ELF-1 (cell line): ENCODE data around the gene PAH.

Experiments
- DNase-seq: peaks from one replicate; pipeline ENCODE4 v3.0.0-alpha.2; 2016; ENCODE audit warnings: low read depth, low spot score

PAH gene

DNA sequence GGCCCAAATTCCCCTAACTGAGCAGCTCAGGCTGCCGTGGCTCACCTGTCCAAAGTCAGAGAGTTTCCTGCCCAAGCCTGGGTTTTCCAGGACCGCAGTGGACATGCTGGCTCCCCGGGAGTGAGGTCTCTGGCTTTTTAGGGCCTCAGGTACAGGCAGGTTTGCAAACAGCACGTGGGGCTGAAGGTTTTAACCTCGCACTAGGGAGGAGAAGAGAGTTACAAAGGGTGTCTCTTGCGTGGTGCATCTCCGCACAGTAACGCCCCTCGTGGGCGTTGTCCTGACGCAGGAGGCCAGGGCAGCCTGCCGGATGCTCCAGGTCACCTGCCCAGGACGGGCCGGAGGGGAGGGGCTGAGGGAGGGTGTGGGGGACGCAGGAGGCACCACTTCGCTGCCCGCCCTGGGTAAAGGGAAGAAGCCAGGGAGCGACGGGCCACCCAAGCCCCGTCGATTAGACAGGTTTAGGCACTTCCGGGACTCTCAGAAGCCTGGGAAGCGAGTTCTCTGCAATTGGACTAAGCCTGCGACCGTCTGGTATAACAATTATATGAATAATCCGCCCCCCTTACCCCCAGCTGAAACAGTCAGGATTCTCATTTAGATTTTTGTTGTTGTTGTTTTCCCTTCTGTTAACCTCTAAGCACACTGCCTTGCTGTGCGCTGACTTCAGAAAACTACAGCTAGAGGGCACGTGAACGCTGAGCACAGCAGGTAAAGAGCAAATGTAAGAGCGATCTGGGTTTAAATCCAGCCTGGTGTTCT is at the start of gene PAH:
PAH (minus strand) TSS at position 219 of the 762 bp plus-strand sequence; CDS start at position 105, 114 bp downstream.
- DNase-seq, result peak; percentile 71

DNA sequence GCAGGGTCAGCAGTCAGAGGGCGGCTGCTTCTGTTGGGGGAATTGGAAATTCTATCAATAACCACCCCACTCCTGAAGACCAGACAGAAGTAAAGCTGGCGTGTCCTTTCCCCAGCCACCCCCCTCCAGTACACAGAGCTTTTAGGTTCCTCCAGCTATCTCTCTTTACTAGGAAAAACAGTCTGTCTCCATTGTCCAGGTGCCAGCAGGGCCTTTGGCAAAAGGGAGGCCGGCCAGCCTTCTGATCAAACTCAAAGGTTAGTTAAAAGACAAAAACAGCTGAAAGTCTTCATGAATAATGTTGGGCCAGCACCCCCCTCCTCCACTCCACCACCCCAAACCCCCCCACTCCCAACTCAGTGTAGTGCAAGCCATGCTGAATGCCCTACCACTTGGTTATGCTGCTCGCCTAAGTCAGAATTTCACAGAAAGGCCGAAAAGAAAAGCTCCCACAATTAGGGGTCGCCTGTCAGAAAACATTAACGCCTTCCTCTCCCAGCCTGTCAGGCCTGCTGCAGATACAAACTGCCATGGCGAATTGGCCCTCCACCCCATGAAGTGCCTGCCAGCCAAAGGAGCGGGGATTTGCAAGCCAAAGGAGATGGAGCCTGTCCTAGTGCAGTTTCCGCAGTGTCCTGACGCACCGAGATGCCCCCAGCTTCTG is 49.3 kb upstream of the PAH start:
- DNase-seq, result no peak

DNA sequence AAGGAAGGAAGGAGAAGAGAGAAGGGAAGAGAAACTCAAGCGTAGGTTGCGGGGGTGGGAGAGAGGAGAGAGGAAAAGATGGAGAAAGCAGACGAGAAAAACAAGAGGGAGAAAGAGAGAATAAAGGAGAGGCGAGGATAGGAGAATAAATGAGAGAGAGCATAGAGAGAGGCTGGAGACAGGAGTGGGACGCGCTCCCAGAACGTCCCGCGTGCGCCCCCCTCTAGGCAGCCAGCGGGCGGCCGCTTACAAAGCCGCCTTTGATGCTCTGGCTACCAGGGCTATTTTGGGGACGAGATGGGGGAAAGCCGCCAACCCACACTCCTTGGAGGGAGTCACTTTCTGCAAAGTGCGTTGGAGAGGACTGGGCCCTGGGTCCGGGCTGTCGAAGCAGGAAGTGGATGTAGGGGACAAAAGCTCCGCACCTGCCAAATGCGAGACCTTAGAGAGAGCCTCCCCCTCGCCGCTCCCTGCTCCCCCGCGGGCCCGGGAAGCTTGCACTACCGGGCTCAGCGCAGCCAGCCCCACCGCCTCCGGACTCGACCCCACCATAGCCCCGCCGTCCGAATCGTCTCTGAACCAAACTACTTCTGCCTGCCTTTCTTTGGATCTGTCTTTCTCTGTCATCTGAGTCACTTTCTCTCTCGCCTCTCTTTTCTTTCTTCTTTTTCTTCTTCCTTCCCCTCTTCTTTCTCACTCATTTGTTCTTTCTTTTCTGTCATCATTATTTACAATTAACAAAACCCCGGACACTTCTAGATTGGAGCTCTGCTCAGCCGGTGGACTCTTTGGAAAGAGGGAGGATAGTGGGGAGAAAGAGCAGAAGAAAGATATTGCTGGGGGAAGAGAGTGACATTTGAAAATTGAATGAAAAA is 48.5 kb upstream of the PAH start:
- DNase-seq, result peak; percentile 15

DNA sequence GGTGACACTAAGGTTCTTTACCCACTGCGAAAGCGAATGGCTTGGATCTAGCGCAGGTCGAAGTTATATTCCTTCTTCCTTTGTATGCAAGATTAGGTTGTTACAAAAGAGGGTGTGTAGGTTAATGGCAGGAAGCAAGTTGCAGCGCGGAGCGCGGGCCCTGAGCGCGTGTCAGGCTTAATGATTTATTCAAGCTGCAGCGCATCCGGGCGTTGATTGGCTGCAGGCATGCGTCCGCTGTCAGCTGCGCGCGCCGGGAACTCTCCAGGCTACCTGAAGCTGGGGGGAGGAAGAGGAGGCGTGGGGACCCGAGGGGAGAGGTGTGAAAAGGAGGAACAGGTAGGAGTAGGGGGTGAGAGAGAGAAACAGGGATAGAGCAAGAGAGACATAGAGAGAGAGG is 47.8 kb upstream of the PAH start:
- DNase-seq, result peak; percentile 71

DNA sequence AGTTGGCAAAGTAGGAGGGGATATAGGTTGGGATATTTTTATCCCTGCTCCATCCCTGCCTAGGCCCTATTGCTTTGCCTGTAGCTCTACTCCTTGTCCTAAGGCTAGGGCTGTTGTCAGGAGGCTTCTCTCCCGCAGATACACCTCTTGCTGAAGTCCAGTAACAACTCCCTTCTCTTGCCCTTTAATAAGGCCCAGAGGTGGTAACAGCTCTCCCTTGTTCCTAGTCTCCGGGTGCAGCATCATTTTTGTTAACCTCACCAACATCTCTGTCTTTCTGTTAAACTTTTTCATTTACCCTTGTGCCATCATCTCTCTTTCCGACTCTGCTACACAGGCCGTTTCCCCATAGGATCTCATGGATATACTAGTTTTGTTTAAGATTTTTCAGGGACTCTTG is 46.8 kb upstream of the PAH start:
- DNase-seq, result no peak

DNA sequence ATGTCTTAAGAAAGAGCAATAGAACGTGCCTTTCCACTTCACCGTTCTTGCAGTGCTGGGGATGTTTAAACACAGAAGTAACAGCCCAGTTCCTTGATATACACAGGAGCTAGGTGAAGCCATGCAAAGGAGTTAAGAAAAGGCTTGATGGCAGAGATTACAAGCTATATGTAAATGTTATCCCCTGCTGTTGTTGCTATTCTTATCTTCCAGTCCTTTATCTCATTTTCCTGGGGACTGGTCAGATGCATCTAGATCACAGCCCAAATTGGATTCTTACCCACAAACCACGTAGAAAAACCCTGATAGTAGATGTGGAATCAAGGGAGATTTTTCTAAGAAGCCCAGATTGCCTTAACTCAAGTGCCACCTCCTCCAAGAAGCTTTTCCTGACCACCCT is 45.9 kb upstream of the PAH start:
- DNase-seq, result no peak

DNA sequence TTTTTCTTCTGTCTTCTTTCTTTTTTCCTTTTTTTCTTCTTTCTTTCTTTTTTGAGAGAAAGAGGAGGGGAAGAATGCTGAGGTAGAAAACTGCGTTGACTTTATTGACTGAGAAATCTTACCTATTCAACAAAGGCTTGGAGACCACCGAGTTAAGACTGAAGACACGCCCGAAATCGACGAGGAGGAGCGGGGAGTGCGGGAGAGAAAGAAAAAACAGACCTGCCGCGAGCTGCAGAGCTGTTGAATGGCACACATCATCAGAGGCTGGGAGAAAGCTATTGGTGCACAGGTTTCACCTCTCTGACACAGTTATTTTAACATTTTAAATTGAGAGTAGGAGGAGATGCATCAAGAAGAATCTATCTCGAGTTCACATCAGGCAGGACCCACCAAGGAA is 45.5 kb upstream of the PAH start:
- DNase-seq, result no peak

DNA sequence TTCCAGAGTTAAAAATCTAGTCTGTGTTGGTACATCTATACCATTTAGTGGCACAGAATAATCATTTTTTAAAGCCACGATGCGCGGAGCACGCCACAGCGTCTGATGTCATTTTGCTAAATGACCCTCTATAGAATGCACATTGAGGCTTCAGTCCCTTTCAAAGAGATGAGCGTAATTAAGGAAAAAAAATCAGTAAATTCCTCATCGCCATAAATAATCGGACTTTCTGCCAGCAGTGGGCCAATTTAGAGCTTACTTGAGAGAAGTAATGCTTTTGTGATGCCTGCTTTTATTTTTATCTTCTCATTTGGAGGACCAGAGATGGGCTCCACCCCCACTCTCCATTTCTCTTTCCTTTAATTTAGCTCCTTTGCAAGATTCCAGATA is 44.4 kb upstream of the PAH start:
- no peak for DNase-seq

DNA sequence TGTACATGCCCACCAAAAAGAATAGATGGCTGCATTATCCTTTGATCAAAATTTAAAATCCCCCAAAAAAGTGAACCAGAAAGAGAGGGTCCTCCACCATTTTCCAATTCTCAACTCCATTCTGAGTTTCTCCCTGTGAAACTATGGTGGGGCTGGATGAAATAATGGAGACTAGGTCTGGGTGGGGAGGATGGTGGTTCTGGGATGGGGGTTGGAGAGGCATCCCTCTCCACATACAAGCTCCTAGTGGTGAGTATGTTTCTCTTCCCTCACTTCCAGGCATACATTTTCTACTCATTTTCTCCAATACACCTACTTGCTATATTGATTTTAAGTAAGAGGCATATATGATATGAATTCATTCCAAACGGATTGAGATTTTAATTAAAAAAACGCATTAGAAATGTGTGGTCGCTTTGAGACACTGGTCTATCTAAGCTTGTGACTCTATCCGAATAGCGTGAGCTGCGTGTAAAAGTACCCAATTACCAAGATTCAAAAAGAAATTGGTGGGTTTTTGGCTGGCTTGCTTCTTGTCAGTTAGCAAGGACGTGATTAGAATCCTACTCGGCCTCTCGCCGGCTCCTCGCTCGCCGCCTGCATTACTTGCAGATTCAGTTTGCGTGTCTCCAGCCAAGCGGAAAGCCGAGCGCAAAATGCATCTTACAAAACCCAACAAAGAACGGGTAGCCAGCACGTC is 43.9 kb upstream of the PAH start:
- DNase-seq, result peak; percentile 36

DNA sequence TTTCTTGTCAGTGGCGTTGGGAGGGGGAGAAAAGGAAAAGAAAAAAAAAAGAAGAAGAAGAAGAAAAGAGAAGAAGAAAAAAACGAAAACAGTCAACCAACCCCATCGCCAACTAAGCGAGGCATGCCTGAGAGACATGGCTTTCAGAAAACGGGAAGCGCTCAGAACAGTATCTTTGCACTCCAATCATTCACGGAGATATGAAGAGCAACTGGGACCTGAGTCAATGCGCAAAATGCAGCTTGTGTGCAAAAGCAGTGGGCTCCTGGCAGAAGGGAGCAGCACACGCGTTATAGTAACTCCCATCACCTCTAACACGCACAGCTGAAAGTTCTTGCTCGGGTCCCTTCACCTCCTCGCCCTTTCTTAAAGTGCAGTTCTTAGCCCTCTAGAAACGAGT is 42.3 kb upstream of the PAH start:
- DNase-seq, result peak; percentile 10

DNA sequence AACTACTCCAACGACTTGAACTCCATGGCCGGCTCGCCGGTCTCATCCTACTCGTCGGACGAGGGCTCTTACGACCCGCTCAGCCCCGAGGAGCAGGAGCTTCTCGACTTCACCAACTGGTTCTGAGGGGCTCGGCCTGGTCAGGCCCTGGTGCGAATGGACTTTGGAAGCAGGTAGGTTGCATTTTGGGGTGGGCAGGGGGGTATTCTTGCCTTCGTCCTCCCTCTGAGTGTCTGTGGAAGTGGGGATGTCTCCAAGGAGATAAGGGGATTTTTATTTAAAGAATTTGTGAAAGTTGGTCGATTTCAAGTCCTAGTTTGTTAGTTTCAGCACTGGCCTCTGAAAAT is 41.8 kb upstream of the PAH start:
- DNase-seq, result no peak

DNA sequence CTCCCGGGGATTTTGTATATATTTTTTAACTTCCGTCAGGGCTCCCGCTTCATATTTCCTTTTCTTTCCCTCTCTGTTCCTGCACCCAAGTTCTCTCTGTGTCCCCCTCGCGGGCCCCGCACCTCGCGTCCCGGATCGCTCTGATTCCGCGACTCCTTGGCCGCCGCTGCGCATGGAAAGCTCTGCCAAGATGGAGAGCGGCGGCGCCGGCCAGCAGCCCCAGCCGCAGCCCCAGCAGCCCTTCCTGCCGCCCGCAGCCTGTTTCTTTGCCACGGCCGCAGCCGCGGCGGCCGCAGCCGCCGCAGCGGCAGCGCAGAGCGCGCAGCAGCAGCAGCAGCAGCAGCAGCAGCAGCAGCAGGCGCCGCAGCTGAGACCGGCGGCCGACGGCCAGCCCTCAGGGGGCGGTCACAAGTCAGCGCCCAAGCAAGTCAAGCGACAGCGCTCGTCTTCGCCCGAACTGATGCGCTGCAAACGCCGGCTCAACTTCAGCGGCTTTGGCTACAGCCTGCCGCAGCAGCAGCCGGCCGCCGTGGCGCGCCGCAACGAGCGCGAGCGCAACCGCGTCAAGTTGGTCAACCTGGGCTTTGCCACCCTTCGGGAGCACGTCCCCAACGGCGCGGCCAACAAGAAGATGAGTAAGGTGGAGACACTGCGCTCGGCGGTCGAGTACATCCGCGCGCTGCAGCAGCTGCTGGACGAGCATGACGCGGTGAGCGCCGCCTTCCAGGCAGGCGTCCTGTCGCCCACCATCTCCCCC is 41.2 kb upstream of the PAH start:
- DNase-seq, result peak; percentile 89

DNA sequence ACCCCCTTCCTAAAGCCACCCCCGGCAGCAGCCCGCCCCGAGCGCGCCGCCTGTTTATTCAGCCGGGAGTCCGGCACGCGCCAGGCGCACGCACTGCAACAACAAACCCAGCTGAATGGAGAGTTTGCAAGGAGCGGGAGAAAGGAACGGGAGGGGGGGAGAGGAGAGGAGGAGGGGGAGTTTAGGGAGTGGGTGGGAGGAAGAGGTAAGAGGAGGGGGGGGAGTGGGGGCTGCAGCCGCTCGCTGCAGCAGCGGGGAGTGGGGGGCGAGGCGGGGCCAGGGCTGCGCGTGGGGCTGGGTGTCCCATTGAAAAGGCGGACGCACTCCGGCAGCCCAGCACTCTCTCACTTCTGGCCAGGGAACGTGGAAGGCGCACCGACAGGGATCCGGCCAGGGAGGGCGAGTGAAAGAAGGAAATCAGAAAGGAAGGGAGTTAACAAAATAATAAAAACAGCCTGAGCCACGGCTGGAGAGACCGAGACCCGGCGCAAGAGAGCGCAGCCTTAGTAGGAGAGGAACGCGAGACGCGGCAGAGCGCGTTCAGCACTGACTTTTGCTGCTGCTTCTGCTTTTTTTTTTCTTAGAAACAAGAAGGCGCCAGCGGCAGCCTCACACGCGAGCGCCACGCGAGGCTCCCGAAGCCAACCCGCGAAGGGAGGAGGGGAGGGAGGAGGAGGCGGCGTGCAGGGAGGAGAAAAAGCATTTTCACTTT is 40.5 kb upstream of the PAH start, which contains the start of gene ASCL1:
ASCL1 (plus strand) TSS at position 336 of the 712 bp plus-strand sequence. CDS start 571 bp downstream, outside the sequence.
- peak; percentile 49 for DNase-seq

DNA sequence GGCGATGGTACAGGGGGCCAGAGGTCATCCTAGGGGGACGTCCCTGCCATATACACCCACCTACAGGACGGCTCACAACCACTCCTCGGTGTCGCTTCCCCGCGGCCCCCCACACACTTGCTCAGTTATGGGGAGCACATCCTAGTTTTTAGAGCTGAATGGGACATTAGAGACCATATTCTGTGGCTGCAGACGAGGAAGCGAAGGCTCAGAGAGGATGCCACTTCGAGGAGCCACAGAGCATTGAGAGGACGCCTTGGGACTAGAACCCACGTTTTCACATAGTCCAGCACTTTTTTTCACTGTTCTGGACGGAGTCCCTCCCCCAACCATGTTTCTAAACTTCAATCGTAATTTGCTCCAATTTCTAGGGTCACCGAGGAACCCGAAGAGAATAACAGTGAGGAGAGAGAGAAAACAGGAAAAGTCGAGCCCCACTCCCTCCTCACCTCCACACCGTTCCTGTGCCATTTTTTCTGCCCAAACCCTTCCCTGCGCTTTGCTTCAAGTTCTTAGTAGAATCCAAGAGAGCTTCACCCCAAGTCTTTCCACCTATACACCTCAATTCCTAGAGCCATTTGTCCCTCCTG is 39.8 kb upstream of the PAH start:
- DNase-seq, result no peak

DNA sequence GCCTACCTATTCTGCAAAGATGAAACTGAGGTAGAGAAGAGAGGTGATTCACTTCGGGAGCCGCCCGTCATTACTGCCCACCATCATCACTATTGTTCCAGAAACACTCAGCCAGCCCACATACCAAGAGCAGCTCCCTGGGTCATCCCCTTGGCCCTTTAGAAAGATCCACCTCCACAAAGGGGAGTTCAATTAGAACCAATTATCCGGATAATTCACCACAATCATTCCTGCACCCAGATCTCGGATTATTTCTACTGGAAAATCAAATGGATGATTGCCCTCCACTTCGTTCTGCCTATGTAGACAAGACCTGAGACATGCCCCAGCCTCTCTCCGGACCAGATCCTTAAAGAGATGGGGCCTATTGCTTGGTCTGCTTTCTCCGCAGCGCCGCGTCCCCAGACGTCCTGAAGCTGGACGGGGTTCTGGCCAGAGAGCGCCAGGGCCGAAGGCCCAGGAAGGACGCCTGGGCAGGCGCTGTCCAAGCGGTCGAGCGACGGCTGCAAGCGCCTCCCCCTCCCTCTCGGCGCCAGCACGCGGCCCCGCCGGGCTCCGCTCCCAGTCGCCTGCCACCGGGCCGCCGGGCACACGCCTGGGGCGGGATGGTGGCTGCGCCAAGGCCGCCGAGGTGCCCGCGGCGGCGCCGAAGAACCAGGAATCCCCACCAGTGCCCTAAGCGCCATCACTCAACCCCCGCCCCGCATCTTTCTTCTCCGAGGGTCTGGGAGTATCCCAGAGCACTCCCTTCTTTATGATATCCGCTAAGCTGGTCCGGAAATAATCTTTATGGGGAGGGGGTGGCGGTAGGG is 39.1 kb upstream of the PAH start:
- peak; percentile 56 for DNase-seq

DNA sequence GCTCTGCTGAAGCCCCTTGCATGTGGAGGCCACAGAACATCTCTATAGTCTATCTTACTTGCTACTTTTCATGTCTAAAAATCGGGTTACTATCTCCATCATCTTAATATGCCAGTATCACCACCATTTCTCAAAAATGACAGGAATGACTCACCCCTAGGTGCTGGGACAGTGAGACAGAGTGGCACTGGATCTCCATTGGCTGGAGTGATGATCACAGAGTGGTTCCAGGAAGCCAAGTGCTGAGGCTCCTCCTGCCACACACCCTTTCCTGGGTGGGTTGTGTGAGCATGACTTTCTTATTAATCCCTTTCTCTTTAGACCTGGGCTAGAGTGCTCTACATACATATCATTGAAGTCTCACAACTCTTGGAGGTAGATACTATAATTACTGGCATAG is 37.1 kb upstream of the PAH start:
- DNase-seq, result no peak

DNA sequence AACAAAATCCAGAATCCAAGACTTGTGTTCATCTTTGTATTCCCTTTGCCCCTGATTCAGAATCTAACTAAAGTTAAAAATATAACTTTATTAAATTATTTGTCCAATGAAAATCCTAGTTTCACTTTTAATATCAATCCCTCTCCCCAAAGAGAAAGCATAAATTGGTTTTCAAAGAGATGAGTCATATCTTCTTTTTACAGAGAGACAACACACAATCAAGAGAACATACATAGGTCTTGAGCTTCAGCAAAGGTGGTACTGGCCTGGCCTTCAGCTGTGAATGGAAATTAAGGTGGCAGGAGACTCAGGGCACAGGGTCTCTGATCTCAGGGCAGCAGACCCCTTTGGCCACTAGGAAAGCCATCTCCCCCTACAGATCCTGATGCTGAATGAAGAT is 36.2 kb upstream of the PAH start:
- DNase-seq, result no peak

DNA sequence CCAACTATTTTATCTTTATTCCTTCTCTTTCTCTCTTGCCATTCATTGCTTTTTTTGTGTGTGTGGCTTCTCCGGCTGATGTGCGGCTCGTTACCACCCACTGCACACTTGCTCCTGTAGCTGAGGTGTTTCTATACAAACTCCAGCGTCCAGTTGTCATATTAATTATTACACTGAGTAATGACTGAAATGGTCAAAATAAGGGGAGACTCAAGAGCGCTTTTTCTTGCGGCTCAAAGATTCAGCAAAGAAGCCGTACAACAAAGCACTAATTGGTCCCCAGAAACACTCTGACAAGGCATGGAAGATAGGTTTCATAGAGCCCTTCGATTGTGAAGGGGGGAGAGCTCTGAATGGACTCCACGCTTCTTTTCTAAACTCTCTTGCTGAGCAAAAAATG is 34.8 kb upstream of the PAH start:
- no peak for DNase-seq

DNA sequence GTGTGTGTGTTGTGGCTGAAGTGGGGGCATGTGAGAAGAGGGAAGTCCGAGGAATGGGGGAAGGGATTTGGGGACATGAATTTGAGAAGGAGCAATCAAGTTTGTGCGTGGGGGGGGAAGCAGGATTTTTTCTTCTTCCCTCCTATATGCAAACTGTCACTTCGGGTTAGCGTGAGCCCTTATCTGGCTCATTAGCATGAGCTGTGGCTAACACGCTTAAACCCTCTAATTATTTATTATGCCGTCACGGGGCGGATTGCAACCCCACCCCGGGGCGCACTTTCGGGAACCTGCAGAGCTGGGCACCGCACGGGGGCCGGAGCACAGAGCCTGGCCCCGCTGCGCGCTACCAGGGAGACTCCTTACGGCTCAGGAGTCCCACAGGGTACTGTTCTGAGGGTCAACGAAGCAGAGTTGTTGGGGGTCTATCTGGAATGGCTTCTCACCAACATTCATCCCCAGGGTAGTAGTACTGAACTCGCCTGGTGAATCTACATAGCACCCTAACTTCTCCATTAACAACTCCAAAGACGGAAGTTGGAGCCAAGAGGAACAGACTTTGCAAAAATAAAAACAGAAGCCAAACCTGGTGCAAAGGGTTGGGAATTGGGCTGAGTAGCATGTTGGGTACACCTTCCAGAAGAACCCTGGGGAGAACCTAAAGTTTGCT is 34.0 kb upstream of the PAH start:
- no peak for DNase-seq
